DMS53 treated with DMSO at 0.1 percent for 48 hours (cell line): ENCODE results near the gene CETP.
A peak's percentile ranks its signal among the peaks of the same experiment; 100 is the strongest.
"Not testable (repeated sequence)": the region's sequence is repeated elsewhere in the genome, so short reads cannot be mapped to it uniquely, and the experiment has no call there.

Source experiments
- DNase-seq: peaks from one replicate; lab custom pipeline; 2025; ENCODE audit not compliant: unreplicated experiment; lab: John Stamatoyannopoulos, UW

Gene CETP

GRCh38 chr16:56956756-56957155 lies 5.0 kb upstream of the CETP start:
- DNase-seq, result no peak

DNA sequence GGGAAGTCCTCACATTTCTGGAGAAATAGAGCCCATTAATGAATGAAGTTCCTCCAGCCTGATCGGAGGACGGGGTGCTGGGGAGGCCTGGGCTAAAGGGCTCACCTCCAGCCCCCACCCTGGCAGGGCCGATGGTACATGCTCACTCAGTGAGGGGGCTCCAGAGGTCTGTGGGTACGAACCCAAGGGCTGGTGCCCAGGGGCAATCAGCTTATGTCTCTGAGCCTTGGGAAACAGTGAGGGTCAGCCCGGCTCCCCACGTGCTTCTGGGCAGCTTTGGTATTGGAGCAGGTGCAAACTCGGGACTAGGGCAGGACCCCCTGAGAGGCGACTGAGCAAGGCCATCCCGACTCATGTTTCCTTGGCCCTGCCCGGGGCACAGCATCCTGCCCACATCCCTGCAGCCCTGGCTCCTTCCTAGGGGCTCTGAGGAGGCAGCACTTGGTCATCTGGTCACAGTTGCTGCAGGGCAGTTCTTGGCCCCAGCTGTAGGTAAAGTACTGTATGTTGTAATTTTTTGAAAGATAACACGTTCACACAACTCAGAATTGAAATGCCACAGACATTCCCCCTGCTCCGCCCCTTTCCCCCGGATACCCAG lies 969 bp upstream of the CETP start:
- no peak for DNase-seq

GRCh38 chr16:56961386-56961785 lies 364 bp upstream of the CETP start:
- DNase-seq, result no peak

DNA sequence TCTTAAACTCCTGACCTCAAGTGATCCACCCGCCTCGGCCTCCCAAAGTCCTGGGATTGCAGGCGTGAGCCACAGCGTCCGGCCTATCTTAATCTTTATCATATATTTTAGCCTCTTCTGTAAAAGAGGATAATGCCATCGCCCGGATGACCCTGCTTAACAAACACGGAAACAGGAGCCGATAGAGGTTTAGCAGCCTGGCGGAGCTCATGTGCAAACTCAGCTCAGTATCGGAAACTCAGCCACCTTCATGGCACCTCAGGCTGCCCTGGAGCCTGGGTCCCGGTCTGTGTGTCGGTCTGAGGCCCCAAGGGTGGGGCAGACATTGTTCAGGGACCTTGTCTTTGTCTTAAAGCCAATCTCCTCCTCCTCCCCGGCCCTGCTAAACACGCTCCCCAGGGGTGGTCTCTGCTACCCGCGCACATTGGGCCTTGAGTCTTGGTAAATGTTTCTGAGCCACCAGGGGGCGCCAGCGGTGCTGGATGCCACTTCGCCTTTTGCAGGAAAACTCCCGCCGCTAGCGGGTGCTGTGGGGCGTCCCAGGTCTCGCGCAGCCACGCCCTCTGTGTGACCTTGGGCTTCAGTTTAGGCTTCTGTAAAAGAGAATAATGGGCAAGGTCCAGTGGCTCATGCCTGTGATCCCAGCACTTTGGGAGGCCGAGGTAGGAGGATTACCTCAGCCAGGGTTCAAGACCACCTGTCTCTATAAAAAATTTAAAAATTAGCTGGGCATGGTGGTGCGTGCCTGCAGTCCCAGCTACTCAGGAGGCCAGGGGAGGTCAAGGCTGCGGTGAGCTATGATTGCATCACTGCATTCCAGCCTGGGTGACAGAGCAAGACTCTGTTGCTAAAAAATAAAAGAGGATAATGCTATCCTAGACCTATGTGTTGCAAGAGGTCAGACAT lies 2.7 kb downstream of the CETP start:
- peak; percentile 55 for DNase-seq

GRCh38 chr16:56965149-56966092 lies 3.7 kb downstream of the CETP start:
- DNase-seq, result no peak

DNA sequence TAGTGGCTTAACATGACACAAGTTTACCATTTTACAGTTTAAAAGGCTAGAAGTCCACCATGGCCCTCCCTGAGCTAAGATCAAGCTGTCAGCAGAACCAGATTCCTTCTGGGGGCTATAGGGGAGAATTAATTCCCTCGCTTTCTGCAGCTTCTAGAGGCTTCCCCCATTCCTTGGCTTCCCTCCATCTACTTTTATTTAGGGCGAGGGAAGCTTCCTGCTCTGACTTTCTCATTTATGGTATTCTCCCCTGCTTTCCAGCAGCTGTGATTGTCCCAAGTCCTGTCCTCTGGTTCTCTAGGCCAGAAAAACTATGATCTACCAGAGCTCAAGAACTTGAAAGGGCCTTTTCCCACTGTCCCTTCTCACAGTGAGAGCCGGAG lies 4.3 kb downstream of the CETP start:
- DNase-seq, result no peak

DNA sequence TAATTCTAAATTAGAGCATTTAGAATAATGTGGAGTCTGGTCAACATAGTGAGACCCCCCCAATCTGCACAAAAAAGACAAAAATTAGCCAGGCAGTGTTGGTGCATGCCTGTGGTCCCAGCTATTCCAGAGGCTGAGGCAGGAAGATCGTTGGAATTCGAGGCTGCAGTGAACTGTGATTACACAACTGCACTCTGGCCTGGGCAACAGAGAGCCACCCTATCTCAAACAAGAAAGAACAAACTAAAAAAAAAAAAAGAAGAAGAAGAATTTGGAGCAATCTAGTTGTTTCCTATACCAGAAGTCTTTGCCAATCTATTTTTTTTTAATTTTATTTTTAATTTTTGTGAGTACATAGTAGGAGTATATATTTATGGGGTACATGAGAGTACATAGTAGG lies 6.0 kb downstream of the CETP start:
- no peak for DNase-seq

DNA sequence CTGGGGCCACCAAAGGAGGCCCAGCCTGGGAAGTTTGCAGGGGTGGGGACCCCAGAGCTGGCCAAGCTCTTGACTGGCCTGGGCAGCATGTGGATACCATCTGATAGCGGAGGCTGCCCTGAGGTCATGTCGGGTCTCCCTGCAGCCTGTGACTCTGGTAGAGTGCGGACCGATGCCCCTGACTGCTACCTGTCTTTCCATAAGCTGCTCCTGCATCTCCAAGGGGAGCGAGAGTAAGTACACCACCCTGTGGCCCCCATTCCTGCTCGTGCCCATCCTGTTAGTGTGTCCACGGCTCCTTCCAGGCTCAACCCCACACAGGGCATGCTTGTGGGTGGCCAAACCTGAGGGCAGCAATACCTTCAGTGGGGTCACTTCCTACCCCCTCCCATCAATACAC lies 8.0 kb downstream of the CETP start:
- no peak for DNase-seq

DNA sequence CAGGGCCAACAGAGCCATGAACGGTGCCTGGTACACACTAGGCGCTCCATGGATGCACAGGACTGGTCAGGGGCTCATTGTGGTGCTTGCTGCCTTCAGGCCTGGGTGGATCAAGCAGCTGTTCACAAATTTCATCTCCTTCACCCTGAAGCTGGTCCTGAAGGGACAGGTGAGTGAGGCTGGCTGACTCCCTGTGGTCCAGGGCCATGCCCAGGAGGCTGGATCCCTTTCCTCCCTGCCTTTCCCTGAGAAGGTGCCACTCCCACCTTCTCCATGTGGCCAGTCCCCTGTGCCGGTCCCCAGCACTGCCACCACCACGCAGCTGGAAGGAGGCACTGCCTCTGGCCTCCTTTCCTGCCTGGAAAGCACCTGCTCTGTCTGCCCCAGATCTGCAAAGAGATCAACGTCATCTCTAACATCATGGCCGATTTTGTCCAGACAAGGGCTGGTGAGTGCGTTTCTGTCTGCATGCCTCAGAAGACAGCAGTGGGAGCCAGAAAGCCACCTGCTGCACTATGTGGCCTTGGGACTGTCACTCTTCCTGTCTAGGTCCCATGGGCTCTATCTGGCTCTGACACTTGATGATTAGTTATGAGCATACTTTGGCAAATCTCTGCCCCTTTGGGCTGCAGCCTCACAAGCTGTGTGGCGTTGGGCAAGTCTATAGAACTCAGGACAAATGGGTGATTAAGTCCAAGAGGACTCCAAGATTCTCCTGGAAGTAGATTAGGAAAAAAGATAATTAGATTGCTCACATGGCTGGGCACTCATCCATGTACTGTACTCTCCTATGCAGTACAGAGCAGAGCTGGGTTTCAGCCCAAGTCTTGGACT lies 9.4 kb downstream of the CETP start:
- no peak for DNase-seq

GRCh38 chr16:56971768-56972043 lies 10.0 kb downstream of the CETP start:
- DNase-seq, result no peak

DNA sequence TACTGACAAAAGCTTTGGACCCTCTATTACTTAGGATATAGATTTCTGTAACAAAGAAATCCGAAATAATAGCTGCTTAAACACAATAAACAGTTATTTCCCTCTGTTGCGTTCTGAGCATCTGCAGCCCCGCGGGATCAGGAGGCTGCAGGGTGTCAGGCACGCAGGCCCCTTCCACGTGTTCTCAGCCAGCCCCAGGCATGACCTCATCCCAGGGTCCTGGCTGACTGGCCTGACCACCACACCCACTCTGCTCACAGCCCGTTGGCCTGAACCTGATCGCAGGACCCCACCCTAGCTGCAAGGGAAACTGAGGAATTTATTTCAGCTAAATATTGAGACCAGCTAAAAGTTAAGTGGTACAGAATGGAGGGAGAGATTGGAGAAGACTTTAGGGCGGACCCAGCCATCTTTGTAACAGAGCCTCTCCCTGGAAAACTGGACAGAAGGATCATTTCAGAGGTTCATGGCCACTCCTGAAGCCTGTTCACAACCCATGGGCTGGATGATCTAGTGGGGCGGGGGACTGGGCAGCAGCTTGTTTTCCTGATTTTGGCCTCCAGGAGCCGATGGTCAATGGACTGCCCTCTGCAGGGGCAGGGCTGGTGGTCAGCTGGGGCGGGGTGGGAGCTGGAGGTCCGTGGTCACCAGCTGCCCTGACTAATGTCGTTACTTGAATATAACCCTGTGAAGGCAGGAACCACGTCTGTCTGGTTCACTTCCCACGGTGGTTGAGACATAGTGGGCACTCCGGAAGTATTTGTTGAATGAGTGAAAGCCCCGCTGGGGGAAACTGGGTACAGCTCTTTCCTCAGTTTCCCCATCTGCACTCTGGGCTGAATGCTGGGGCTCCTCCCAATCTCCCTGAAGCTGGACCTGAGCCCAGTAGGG lies 10.9 kb downstream of the CETP start:
- DNase-seq, result no peak

DNA sequence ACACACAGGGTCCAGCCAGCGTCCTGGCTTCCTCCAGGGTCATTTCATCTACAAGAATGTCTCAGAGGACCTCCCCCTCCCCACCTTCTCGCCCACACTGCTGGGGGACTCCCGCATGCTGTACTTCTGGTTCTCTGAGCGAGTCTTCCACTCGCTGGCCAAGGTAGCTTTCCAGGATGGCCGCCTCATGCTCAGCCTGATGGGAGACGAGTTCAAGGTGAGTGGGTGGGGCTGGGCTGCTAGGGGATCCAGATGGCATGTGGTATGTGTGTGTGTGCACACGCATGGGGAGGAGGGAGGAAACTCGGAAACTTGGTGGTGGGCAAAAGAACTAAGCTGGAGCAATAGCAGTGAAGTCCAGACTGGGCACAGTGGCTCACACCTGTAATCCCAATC lies 11.5 kb downstream of the CETP start:
- DNase-seq, result no peak

DNA sequence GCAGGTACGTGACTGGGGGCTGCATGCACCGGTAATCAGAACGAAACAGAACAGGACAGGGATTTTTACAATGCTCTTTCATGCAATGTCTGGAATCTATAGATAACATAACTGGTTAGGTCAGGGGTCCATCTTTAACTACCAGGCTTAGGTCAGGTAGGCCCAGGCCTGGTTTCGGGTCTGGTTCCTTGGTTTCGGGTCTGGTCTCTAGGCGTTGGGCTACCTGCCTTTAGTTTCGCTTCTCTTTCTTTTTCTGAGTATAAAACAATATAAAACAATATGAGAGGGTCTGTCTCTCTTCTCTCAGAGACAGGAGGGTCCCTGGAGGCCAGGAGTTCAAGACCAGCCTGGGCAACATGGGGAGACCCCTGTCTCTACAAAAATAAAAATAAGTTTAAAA lies 12.1 kb downstream of the CETP start:
- DNase-seq, result not testable (repeated sequence)

DNA sequence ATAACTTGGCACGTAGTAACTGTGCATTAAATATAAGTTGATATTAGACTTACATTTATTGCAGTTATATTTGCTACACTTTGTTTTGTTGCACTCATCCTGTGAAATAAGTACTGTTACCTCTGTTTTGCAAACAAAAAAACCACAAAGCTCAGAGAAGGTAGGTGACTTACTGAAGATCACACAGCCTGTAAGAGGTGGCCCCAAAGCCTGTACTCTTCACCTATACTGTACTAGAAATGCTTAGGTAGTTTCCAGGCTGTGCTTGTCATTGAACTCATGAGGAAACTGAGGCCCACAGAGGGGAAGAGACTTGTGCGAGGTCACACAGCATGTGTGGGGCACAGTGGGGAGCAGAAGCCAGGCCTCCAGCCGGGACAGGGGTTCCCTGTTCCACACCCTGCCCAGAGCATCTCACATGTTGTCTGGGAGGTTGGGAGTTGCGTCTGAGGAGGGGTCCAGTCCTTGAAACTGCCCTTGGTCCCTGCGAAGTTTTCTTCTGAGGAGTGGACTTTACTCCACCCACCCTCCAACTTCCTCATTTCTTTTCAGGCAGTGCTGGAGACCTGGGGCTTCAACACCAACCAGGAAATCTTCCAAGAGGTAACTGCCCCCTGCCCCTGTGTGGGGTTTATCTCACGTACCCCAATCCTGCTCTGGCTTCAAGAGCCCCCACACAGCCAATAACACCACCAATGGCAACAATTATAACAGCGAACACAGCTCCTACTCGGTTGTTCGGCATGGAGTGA lies 13.0 kb downstream of the CETP start:
- DNase-seq, result no peak

- no peak for DNase-seq
These were observed 14.0 kb downstream of the CETP start for GRCh38 chr16:56975714-56976113.

DNA sequence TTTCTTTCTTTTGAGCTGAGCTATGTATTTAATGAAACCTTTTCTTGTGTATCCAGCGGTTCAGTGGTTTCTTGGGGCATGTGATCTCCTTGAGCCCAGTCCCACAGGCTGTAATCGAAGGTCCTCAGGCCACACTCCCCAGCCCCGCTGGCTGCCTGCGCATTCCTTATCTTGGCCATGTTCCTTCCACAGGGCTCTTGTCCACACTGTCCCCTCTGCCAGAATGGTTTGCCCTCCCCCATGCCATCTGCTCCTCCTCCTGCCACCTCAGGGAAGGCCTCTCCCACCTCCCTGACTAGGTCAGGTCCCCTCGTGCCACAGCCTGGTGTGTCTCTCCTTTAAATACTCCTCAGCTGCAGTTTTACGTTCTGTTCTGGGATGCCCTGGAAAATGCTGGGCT lies 15.5 kb downstream of the CETP start:
- DNase-seq, result no peak

GRCh38 chr16:56977823-56978430 lies 16.2 kb downstream of the CETP start:
- no peak for DNase-seq

GRCh38 chr16:56980201-56980535 lies 18.4 kb downstream of the CETP start:
- no peak for DNase-seq
